GM21360 (cell line): ENCODE results near the gene FKBP4.
A peak's percentile ranks its signal among the peaks of the same experiment; 100 is the strongest.

Experiments used
- ATAC-seq: cut with Tn5 transposase; IDR thresholded peaks from one replicate; pipeline ENCODE4 v1.9.1; 2021; ENCODE audit warnings: mild to moderate bottlenecking, moderate library complexity; ENCODE audit not compliant: unreplicated experiment

The FKBP4 gene

GRCh38 chr12:2812290-2813213, 17.8 kb downstream of the FKBP4 start, which contains the start of gene ITFG2:
TSS of gene ITFG2 (plus strand) at chr12:2812668. CDS start at chr12:2812761, 93 bp downstream.
- peak; percentile 92 for ATAC-seq

GRCh38 chr12:2813214-2814185, 18.7 kb downstream of the FKBP4 start:
- peak; percentile 30 for ATAC-seq

GRCh38 chr12:2819810-2820209, 25.0 kb downstream of the FKBP4 start:
- no peak for ATAC-seq

- no peak for ATAC-seq
Observed at GRCh38 chr12:2820432-2820831, 25.7 kb downstream of the FKBP4 start.

GRCh38 chr12:2823483-2823882, 28.7 kb downstream of the FKBP4 start:
- no peak for ATAC-seq

GRCh38 chr12:2824541-2824940, 29.8 kb downstream of the FKBP4 start:
- ATAC-seq, result no peak

- ATAC-seq, result no peak
Observed at GRCh38 chr12:2825132-2825531, 30.4 kb downstream of the FKBP4 start.

GRCh38 chr12:2826036-2826435, 31.3 kb downstream of the FKBP4 start:
- no peak for ATAC-seq

GRCh38 chr12:2826721-2827515, 32.1 kb downstream of the FKBP4 start:
- ATAC-seq, result no peak

- no peak for ATAC-seq
Observed at GRCh38 chr12:2829275-2829674, 34.5 kb downstream of the FKBP4 start.

- no peak for ATAC-seq
Observed at GRCh38 chr12:2832550-2833127, 37.9 kb downstream of the FKBP4 start.

GRCh38 chr12:2833327-2833726, 38.6 kb downstream of the FKBP4 start:
- no peak for ATAC-seq

GRCh38 chr12:2833810-2834209, 39.0 kb downstream of the FKBP4 start:
- ATAC-seq, result no peak

GRCh38 chr12:2834581-2835491, 40.1 kb downstream of the FKBP4 start, which contains the start of gene NRIP2:
TSS of gene NRIP2 (minus strand) at chr12:2835035. CDS start at chr12:2834983, 52 bp downstream.
- ATAC-seq, result no peak

GRCh38 chr12:2835691-2836403, 41.1 kb downstream of the FKBP4 start:
- no peak for ATAC-seq

GRCh38 chr12:2836574-2836973, 41.8 kb downstream of the FKBP4 start:
- no peak for ATAC-seq

GRCh38 chr12:2841056-2841650, 46.4 kb downstream of the FKBP4 start:
- ATAC-seq, result no peak

- no peak for ATAC-seq
Observed at GRCh38 chr12:2842948-2843347, 48.2 kb downstream of the FKBP4 start.
